ENCODE measurements around the gene ABHD12.
"Not testable (repeated sequence)": the region's sequence is repeated elsewhere in the genome, so short reads cannot be mapped to it uniquely, and the experiment has no call there.

Gene ABHD12

GRCh38 chr20:25390538-25391528, at the start of gene ABHD12:
ABHD12 (minus strand) TSS chr20:25390835; CDS start chr20:25390703, 132 bp downstream.
- peak; percentile 91 for DNase-seq (ENCODE audit: low read depth)

GRCh38 chr20:25439328-25439727, 48.7 kb upstream of the ABHD12 start:
- DNase-seq (ENCODE audit: low read depth), result no peak

GRCh38 chr20:25437153-25437581, 46.5 kb upstream of the ABHD12 start:
- no peak for DNase-seq (ENCODE audit: low read depth)

- DNase-seq (ENCODE audit: low read depth), result no peak
Measured at GRCh38 chr20:25424536-25424935, 33.9 kb upstream of the ABHD12 start.

- DNase-seq (ENCODE audit: low read depth), result no peak
Measured at GRCh38 chr20:25422032-25422431, 31.4 kb upstream of the ABHD12 start.

DNA sequence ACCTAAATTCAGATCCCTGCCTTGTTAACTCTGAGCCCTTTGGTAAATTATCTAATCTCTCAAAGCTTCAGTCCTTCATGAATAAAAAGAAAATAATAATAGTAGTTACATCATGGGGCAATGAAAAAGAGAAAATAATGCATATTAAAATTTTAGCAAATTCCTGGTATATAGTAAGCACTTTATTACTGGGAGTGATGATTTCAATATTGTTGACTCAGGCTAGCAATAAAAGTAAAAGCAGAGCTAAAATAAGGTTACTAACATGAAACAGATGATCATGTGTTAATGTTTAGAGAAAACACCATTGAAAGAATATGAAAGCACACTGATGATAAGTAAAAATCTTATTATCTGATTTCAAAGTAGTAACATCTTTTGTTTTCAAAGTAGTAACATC, 30.5 kb upstream of the ABHD12 start:
- DNase-seq (ENCODE audit: low read depth), result no peak

DNA sequence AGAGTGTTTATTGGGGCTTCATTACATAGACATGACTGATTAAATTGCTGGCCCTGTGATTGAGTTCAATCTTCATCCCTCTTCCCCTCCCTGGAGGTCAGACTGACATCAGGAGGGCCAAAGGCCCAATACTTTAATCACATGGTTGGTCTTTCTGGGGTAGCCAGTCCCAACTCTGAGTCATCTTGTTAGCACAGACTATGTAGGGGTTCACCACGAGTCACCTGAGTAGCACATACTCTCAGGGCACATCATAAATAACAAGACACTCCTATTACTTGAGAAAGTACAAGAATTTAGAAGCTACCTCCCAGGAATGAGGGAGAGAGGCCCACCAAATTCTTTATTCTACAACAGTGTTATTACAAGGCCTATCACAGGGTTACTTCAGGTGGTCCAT, 28.1 kb upstream of the ABHD12 start:
- DNase-seq (ENCODE audit: low read depth), result no peak

- DNase-seq (ENCODE audit: low read depth), result no peak
Measured at GRCh38 chr20:25408890-25409289, 18.3 kb upstream of the ABHD12 start.

DNA sequence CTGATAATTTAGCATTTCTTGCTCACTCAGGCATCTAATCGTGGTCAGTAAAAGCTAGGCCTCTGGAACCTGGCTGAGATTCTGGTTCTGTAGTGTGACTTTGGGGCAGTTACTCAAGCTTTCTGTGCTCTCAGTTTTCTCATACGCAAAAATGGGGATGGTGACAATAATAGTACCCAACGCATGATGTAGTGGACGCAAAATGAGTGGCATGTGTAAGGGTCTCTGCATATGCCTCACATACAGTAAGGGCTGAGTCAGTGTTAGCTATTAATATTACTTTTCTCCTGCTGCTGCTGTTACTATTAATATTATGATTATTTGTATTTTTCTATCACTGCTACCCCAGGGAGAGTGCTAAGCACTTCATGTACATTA, 17.5 kb upstream of the ABHD12 start:
- DNase-seq (ENCODE audit: low read depth), result no peak

DNA sequence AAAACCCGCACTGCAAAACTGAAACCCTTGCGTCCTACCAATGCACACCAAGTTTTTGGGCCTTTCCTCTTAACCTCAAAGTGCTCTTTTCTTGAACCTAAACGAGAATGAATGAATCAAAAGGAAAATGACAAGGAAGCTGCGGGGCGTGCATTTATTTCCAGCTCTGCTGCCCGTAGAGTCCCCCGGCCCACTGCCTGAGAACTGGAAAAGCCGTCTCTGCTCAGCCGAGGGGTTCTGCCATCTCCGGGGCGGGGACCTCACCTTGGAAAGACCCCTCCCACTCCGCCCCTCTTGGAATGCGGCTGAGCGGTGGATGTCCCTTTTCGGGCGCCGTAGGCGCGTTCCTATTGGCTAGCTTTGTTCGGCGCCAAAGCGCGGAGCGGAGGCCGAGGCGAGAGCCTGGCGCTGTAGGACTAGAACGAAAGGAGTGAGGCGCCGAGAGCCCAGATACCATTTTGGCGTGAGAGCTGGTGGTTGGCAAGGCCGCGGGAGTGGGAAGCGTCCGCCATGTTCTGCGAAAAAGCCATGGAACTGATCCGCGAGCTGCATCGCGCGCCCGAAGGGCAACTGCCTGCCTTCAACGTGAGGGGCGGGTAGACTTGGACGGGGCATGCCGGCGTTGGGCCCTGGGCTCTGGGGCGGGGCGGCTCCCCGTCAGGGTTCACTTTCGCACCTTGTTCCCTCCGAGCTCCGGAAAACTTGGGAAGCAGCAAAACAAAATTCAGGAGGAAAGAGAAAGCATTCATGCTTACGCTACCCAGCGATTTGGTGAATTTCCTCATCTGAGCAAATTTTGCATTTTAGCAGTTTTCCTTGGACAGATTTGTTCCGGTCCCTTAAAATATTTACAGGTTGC, 16.9 kb upstream of the ABHD12 start, which contains the start of gene GINS1:
Gene GINS1, plus strand, starts transcription at position 363 of the 859 bp plus-strand sequence. Its CDS starts 148 bp downstream, at position 511.
- DNase-seq (ENCODE audit: low read depth), result peak; percentile 58

DNA sequence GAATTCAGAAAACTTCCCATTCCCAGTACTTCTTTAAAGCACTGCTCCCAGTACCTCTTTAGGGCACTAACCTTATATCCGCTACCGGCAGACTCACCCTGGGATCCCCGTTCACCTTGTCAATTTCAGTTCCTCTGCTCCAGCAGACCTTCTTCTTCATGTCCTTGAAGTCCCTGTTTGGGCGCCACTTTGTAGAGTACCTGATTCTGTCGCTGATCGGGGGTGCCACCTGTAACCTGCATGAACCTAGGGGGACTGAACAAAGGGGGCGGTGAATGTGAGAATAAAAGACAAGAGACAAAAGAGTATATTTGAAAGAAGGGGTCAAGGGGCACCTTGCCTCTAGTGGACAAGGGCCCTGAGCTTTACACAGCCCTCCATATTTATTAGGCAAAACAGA, 11.9 kb upstream of the ABHD12 start:
- no peak for DNase-seq (ENCODE audit: low read depth)

DNA sequence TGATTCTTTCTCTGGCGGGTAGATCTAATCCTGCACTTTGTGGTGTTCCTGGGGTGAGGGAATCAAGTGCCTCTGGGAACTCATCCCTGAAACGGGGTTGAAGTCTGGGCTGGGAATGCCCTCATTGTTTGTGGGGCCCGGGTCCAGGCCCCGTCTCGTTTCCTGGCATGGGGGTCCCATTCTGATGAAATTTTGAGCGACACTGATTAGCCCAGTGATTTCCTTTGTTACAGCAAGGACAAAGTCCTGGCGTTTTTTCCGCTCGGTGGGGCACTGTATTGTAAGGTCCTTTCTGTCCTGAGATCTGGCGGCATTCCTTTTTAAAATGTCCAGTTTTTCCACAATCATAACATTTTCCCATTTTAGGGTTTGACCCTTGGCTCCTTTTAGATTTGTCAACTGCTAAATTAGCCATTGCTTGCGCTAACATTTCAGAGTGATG, 9.7 kb upstream of the ABHD12 start:
- not testable (repeated sequence) for DNase-seq (ENCODE audit: low read depth)

DNA sequence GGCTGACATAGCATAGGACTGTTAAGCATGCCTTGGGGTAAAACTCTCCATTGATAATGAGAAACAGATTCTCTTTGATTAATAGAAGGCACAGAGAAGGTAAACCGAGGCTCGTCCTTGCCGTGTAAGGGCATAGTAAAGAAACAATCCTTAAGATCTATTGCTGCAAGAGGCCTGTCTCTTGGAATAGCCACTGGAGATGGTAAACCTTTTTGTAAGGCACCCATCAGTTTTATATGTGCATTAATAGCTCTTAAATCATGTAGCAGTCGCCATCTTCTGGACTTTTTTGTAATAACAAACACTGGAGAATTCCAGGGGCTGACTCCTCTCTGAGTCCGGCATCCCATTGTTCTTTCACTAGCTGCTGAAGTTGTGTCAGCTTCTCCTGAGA, 8.4 kb upstream of the ABHD12 start:
- no peak for DNase-seq (ENCODE audit: low read depth)

DNA sequence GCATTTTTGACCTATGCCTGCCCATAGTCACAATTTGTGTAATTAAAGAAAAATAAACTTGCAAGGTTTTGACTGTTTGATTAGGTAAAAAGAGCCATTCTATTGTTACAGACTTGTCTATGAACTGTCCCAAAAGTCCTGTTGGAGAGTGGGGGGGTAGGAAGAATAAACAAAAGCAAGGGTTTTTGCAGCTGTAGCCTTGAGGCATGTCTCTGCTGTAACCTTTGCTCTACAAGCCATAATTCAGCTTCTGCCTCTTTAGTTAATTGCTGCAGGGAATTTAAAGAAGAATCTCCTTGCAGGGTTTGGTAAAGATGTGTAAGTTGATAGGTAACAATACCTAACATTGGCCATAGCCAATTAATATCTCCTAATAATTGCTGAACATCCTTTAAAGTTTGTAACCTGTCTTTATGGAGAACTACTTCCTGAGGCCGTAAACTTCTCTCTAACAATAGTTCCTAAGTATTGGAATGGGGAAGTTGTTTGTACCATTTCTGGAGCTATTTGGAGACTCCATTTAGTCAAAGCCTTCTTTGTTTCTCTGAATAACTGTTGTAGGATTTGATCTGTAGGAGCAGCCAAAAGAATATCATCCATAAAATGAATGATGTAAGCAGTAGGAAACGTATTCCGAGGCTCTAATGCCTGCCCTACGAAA, 7.9 kb upstream of the ABHD12 start:
- no peak for DNase-seq (ENCODE audit: low read depth)

DNA sequence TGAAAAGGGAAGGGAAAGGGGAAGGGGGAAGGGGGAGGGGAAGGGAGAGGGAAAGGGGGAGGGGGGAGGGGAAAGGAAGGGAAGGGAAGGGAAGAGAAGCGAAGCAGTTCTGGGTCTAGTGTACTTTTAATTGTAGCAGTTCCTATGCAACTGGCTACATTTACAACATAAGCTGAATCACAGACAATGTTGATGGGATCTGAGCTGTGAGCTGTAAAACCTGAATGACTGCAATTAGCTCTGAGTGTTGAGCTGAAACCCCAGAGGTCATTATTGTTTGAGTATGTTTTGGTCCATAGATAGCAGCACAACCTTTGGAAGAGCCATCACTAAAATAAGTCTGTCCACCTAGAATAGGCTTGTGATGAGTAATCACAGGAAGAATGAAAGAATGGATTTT, 7.2 kb upstream of the ABHD12 start:
- DNase-seq (ENCODE audit: low read depth), result no peak

DNA sequence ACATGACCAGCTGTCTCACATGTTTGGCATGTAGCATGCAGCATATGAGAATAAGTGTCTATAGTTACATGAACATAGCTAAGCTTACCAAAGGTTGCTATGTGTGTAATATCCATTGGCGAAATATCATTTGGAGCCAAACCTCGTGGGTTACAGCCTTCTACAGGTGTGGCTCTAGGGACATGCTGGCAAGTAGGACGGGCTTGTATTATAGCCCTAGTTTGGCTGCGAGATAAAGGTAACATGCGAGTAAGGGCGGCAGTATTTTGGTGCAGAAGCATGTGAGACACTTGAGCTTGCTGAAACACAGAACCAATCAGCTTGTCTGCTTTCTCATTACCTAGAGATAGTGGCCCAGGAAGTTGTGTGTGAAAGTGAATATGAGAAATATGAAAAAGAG, 6.5 kb upstream of the ABHD12 start:
- no peak for DNase-seq (ENCODE audit: low read depth)

GRCh38 chr20:25394996-25395395, 4.4 kb upstream of the ABHD12 start:
- DNase-seq (ENCODE audit: low read depth), result no peak

GRCh38 chr20:25394276-25394675, 3.6 kb upstream of the ABHD12 start:
- DNase-seq (ENCODE audit: low read depth), result no peak

DNA sequence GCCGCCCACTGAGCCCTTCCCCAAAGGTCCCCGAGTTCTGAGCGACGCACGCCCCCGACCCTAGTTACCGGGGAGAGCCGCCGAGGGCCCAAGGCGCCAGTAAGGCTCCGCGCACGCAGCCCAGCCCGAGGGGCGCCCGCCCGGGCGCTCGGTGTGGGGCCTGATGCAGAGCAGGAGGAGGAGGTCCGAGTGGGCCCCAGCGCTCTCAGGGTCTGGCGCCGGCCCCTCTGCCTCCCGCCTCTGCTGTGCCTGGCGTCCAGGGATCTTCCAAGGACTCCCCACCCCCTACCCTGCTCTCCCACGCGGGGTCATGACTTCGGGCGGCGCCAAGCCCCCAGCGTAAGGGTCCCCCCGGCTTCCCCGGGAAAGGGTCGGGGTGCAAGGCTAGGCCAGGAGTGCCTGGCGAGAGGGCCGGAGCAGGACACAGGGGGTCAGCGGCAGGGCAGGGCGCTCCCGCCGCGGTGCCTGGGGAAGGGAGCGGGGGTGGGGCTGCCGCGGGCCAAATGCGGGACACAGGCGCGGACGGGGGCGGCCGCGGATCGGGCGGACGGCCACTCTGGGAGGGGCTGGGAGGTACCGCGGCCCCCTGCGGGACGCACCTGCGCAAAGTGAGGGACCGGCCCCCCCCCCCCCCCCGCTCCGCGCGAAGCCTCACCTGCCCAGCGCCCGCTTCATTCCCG, 637 bp downstream of the ABHD12 start:
- peak; percentile 9 for DNase-seq (ENCODE audit: low read depth)

DNA sequence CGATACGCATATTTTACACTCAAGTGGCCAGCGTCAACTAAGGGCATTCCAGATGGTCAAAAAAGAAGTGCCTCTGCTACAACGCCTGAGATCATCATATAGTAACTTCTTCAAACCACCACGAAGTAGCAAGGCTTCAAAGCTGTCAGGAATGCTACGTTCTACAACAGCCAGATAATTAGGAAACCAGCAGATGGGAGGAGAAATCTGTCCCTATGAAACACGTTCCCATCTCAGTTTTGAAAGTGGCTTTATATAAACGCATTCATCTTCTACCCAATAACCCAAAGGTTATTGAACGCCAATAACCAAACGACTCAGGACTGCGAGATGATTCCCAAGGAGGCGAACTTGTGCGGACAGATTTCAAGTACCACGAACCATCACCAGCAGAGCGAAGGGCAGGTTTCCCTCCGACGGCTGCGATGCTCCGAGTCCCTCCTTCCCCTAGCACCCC, 1.2 kb downstream of the ABHD12 start:
- no peak for DNase-seq (ENCODE audit: low read depth)

DNA sequence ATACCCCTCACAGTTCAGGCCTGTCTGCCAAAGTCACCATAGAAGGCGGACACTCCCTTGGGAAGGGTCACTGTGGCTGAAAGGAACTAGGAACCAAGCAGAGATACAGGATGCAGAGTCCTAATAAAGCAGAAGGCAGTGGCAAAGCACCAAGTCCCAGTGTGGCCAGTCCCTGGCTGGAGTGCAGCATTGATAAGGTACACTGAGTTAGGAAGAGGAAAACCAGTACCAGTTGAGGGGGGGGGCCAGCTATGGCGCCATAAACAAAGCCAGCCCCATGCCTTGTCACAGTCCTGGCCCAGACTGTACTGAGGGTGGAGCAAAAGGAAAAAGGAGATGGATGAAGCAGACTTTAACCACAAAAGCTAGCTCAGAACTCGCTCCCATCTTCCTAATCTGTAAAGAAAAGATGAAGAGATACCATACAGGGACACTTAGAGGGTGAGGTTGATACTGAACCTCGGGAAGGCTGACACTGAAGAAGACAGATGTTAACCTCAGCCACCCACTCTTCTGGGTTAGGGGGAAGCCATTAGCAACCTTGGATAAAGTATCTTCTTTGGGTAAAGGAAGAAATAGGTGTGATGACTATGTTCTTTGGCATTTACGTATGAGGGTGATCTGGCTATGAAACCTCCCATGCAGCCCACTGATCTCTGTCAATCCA, 7.8 kb downstream of the ABHD12 start:
- DNase-seq (ENCODE audit: low read depth), result no peak
